Left lung (tissue), 10 donors: Measurements from ENCODE around the gene STK17B. TPM values are rescaled to one million over a fixed set of nuclear protein-coding genes. Genes with fewer than 3 reads are reported as not detected.

Experiments used
- ATAC-seq: fragments of 200-7000 bp; cut with Tn5 transposase; one replicate; pipeline ENCODE4 v1.9.1; 2020; ENCODE audit warnings: moderate library complexity
- DNase-seq, 4 donors: peaks; one replicate each; pipeline ENCODE4 v3.0.0-alpha.2; 2013 to 2020
- H3K27ac ChIP-seq, 2 donors: fragments of 200-600 bp; sonication (generic) in 1 of 2; one replicate each; pipeline versions ENCODE4 v1.5.0 to v1.8.0; 2020 to 2021
- H3K27me3 ChIP-seq, 2 donors: fragments of 200-600 bp; sonication (generic) in 1 of 2; one replicate each; pipeline versions ENCODE4 v1.5.0 to v1.8.0; 2020 to 2021
- H3K36me3 ChIP-seq, 2 donors: fragments of 200-600 bp; sonication (generic) in 1 of 2; one replicate each; pipeline versions ENCODE4 v1.5.0 to v1.8.0; 2020 to 2021
- H3K4me1 ChIP-seq, 2 donors: fragments of 200-600 bp; one replicate each; pipeline ENCODE4 v1.8.0; 2021
- H3K4me3 ChIP-seq, 2 donors: fragments of 200-600 bp; sonication (generic) in 1 of 2; one replicate each; pipeline versions ENCODE4 v1.5.0 to v1.8.0; 2020 to 2021; ENCODE audit warnings: mild to moderate bottlenecking in 1 of 2
- H3K9me3 ChIP-seq, 2 donors: fragments of 200-600 bp; sonication (generic) in 1 of 2; one replicate each; pipeline versions ENCODE4 v1.5.0 to v1.8.0; 2020 to 2021
- CTCF ChIP-seq, 2 donors: fragments of 200-600 bp; sonication (generic) in 1 of 2; IDR thresholded peaks; one replicate each; pipeline versions ENCODE4 v1.5.0 to v1.8.0; 2021; ENCODE audit warnings: antibody characterized with exemption in 2 of 2
- intact Hi-C, 2 donors: fragments of 100-400 bp; cut with DNase I; formaldehyde crosslinking; loops; one replicate each; pipeline versions ENCODE4 v1.11.2 to v1.14.2; 2022
- polyA plus RNA-seq, 6 donors: library from polyadenylated mRNA; unstranded; fragments of 120-200 nt; gene quantifications; one replicate each; pipeline ENCODE4 v1.2.1, GENCODE V29; 2013; ENCODE audit not compliant: insufficient read length in 6 of 6
- total RNA-seq, 2 donors: library from RNA; stranded (reverse); fragmentation: NEBNext Ultra II Directional; extraction: Animal tissue kit (Norgen Biotek cat#: 25700); gene quantifications; one replicate each; pipeline ENCODE4 v1.2.1, GENCODE V29; 2021
- donor health status: DM: no; HTN: yes; CAD: no.
- donor health status: DM: no; HTN: no; CAD: no.

The STK17B gene
- total and polyA plus RNA-seq, 8 donors = 12.1 to 59.2 (median 15.4) TPM

GRCh38 chr2:196088203-196088602 lies 83.2 kb downstream of the STK17B start:
- ATAC-seq (peak; percentile 79), DNase-seq (peak in 2 of 4 donors; percentile 47 to 65)
- Histone ChIP-seq H3K4me3 (no peak overlapping the region), H3K4me1 (no peaks in the 10 kb centered on the region), H3K27ac (no peak overlapping the region), H3K27me3 (no peaks in the 10 kb centered on the region), H3K9me3 (peaks cover 0 to 11% of the 10 kb centered on the region in 2 donors), H3K36me3 (no peaks in the 10 kb centered on the region)
- no peak for TF ChIP-seq CTCF (IDR thresholded peaks at IDR 0.05)
- intact Hi-C loops = no loop called here

- no peaks in the 10 kb centered on the region for H3K27me3 ChIP-seq
- DNase-seq (no peak), ATAC-seq (no peak)
- H3K9me3 ChIP-seq = peaks cover 0 to 15% of the 10 kb centered on the region in 2 donors
- no peak overlapping the region for H3K4me3 ChIP-seq
- H3K36me3 ChIP-seq = no peaks in the 10 kb centered on the region
- H3K4me1 ChIP-seq = no peaks in the 10 kb centered on the region
- TF ChIP-seq CTCF (IDR thresholded peaks at IDR 0.05) = no peak
- intact Hi-C loops = no loop called here
- H3K27ac ChIP-seq = no peak overlapping the region
These were observed 84.6 kb downstream of the STK17B start for GRCh38 chr2:196086517-196087368.

DNA sequence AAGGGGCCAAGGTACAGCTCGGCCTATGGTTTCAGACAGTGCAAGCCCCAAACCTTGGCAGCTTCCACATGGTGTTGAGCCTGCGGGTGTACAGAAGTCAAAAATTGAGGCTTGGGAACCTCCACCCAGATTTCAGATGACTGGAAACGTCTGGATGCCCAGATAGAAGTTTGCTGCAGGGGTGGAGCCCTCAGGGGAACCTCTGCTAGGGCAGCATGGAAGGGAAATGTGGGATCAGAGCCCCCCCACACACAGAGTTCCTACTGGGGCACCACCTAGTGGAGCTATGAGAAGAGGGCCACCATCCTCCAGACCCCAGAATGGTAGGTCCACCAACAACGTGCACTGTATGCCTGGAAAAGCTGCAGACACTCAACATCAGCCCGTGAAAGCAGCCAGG lies 87.8 kb downstream of the STK17B start:
- Histone ChIP-seq H3K4me3 (no peak overlapping the region), H3K4me1 (peaks cover 3 to 14% of the 10 kb centered on the region in 2 donors), H3K27ac (no peak overlapping the region), H3K27me3 (no peaks in the 10 kb centered on the region), H3K36me3 (no peaks in the 10 kb centered on the region), H3K9me3 (peaks cover 0 to 13% of the 10 kb centered on the region in 2 donors)
- ATAC-seq = no peak
- no peak for DNase-seq
- intact Hi-C loops = no loop called here
- TF ChIP-seq CTCF (IDR thresholded peaks at IDR 0.05) = no peak

Other genes with a start within 250 kb of the STK17B start
- gene DNAH7, start 102.7 kb downstream of the STK17B start, total RNA-seq = 1 to 10 TPM; 1.6 to 4.9 TPM
- gene DNAH7, start 102.7 kb downstream of the STK17B start, polyA plus RNA-seq = 1 to 10 TPM; 2.4 to 6.2 (median 4.8) TPM